ENCODE measurements around the gene DEPDC5. TPM values are rescaled to one million over a fixed set of nuclear protein-coding genes. Genes with fewer than 3 reads are reported as not detected.
"Not testable (repeated sequence)": the region's sequence is repeated elsewhere in the genome, so short reads cannot be mapped to it uniquely, and the experiment has no call there.

DEPDC5 gene
- total RNA-seq, 1 donor from 2014 or later = 30.5 TPM

DNA sequence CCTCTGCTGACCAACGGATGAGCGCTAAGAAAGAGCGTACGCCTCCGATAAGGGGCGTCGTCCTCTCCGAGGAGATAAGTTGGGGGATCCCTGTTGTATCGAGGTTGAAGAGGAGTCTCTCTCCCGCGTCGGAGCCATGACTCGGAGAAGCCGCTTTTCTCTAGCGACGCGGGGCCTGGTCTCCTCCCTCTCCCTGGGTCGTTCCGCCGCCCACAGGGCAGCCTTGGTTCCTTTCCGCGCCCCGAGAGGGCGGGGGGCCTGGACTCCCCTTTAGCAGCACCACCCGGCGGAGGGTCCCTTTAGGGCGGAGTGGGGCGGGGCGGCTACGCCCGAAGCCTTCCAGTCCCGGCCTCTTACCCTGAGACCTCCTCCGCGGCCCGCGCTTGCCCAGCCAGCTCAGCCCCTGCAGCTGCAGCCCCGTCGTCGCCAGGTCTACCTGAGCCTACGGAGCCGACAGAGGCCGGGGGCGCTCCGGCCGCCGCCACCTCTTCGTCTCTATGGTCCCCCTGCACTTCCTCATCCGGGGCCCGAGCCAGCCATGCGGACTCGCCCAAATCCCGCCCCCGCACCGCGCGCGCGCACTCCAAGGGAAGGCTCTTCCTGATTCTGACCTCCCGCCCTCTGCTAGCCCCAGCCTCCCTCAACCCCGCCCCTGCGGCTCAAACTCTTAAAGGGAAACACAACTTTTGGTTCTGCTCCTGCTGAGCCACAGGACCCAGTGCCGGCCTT is 4.0 kb upstream of the DEPDC5 start, which contains the start of gene PRR14L:
Gene PRR14L, minus strand, starts transcription at position 497 of the 729 bp plus-strand sequence. CDS start 11,272 bp downstream, outside the sequence.
- DNase-seq (ENCODE audit: low spot score) = peak; percentile 98

- DNase-seq (ENCODE audit: low spot score) = no peak
Observed at GRCh38 chr22:31750365-31751284, 3.2 kb upstream of the DEPDC5 start.

- no peak for DNase-seq (ENCODE audit: low spot score)
Observed at GRCh38 chr22:31752096-31752847, 1.5 kb upstream of the DEPDC5 start.

- peak; percentile 13 for DNase-seq (ENCODE audit: low spot score)
Observed at GRCh38 chr22:31753005-31753633, 700 bp upstream of the DEPDC5 start.

DNA sequence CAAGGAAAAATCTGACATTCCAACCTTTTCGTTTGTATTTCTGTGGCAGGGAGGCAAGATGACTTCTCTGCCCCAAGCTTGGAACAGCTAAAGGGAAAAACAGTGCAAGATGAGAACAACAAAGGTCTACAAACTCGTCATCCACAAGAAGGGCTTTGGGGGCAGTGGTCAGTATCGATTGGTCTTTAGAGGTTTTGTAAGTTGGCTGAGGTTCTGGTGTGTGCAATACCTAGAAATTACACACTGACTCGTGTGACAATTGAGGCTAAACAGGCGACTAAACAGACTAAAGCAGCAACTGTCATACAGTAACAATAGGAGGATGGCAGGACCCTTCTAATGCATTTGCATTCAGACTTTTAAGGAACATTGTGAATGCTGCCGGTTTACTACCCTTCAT is 994 bp downstream of the DEPDC5 start:
- DNase-seq (ENCODE audit: low spot score) = no peak

- DNase-seq (ENCODE audit: low spot score) = no peak
Observed at GRCh38 chr22:31757265-31757664, 3.4 kb downstream of the DEPDC5 start.

GRCh38 chr22:31758860-31759259 is 5.0 kb downstream of the DEPDC5 start:
- DNase-seq (ENCODE audit: low spot score) = not testable (repeated sequence)

DNA sequence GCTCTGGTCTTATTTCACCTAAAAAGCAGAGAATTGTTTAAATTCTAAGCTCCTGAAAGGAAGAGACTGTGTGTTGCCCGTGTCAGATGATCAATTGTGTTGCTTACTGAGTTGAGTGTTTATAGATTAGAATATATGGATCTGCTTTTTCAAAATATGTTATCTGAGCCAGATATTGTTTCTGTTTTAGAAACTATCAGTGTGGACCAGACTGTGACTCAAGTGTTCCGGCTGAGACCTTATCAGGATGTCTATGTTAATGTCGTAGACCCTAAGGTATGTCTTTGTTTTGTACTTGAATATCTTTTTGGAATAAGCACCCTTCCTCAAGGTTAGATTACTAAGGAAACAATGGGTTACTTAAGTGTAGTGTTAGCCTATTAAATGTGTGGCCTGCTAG is 11.0 kb downstream of the DEPDC5 start:
- DNase-seq (ENCODE audit: low spot score) = no peak

GRCh38 chr22:31768422-31769059 is 14.7 kb downstream of the DEPDC5 start:
- no peak for DNase-seq (ENCODE audit: low spot score)

GRCh38 chr22:31773416-31773815 is 19.6 kb downstream of the DEPDC5 start:
- DNase-seq (ENCODE audit: low spot score) = no peak

DNA sequence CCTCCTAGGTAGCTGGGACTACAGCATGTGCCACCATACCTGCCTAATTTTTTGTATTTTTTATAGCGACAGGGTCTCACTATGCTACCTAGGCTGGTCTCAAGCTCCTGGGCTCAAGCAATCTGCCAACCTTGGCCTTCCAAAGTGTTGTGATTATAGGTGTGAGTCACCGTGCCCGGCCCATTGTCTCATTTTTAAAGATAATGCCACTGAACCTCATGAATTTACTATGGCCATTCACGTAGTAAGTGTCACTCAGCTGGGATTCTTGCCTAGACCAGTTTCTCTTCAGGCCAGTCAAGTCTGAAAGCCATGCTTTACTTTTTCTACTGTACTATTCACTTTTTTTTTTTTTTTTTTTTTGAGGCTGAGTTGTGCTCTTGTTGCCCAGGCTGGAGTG is 22.4 kb downstream of the DEPDC5 start:
- DNase-seq (ENCODE audit: low spot score) = no peak

DNA sequence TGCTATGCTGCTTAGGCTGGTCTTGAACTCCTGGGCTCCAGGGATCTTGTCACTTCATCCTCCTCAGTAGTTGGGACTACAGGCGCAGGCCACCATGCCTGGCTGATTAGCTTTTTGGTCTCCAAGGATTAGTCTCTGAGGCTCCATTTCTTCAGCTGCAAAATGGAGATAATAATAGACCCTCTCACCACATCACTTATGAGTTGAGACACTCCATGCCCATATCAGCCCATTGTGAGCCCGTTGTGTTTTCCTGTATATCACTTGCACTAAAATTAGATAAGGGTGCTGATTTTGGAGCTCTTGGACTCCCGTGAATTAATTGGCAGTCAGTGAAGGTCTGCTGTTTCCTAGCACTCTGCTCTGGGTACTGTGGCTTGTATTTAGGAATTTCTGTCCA is 36.0 kb downstream of the DEPDC5 start:
- DNase-seq (ENCODE audit: low spot score) = no peak

DNA sequence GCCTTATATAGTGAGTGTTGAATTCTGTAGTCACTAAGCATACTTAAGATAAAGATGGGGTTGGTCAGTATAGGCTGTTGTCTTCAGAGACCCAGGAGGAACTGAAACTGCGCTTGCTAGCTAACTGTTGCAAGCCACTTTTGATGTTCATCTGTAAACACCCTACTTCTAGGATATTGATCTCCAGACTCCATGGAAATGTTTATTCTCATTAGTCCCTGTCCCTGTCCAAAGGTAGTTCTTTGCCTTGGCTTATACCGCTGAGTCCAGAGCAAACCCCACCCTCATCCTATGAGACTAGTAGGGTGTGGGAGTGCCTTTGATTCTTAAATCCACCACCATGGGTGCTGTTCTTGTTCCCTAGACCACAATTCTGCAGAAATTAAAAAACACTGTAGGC is 36.4 kb downstream of the DEPDC5 start:
- no peak for DNase-seq (ENCODE audit: low spot score)

DNA sequence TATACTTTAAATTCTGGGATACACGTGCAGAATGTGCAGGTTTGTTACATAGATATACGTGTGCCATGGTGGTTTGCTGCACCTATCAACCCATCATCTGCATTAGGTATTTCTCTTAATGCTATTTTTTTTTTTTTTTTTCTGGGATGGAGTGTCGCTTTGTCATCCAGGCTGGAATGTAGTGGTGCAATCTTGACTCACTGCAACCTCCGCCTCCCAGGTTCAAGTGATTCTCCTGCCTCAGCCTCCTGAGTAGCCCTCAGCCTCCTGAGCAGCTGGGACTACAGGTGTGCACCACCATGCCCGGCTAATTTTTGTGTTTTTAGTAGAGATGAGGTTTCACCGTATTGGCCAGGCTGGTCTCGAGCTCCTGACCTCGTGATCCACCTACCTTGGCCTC is 45.5 kb downstream of the DEPDC5 start:
- not testable (repeated sequence) for DNase-seq (ENCODE audit: low spot score)

- DNase-seq (ENCODE audit: low spot score) = no peak
Observed at GRCh38 chr22:31800065-31800464, 46.2 kb downstream of the DEPDC5 start.

DNA sequence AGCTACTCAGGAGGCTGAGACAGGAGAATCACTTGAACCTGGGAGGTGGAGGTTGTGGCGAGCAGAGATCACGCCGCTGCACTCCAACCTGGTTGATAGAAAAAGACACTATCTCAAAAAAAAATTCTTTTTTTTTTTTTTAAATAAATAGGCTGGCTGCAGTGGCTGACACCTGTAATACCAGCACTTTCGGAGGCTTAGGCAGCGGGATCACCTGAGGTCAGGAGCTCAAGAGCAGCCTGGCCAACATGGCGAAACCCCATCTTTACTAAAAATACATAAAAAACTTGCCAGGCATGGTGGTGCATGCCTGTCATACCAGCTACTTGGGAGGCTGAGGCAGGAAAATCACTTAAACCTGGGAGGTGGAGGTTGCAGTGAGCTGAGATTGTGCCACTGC is 47.0 kb downstream of the DEPDC5 start:
- DNase-seq (ENCODE audit: low spot score) = not testable (repeated sequence)

DNA sequence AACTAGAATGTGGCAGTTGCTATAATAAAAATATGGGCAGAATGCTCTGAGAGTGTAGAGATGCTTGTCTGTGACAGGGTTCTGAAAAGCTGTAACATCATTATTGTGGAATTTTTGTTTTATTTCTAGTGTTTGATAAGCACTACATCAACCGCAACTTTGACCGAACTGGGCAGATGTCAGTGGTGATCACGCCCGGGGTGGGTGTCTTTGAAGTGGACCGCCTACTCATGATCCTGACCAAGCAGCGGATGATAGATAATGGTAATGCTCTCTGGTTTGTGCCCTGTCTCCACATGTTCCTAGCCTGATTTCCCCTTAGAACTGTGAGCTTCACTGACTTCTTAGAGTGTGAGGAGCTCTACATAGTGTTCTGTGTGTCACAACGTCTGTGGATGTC is 48.8 kb downstream of the DEPDC5 start:
- DNase-seq (ENCODE audit: low spot score) = no peak

GRCh38 chr22:31806751-31807150 is 52.9 kb downstream of the DEPDC5 start:
- DNase-seq (ENCODE audit: low spot score) = no peak

DNA sequence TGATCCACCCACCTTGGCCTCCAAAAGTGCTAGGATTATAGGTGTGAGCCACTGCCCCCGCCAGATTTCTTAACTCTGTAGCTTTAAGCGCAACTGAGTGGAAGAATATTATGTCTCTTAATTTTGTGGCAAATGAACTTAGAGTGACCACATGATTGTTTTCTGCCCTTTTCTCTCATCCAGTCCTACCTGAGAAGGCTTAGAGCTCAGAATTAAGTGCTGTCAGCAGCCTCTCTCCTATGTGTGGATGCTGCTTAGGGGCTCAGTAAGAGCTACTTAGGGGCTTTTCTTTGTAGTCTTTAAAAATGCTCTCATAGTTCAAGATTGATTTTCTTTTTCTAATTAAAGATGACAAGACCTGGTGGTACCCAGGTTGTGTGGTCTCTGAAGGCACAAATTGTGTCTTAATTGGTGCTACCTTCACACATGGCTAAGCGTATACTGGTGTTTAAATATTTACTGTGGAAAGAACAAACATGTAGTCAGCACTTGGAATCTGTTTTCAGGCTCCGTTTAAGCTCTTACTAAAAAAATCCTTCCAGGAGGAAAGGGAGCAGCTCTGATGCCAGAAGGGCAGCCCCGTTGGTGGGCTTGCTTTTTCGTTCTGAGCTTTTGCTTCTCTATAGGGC is 59.3 kb downstream of the DEPDC5 start:
- DNase-seq (ENCODE audit: low spot score) = no peak

- not testable (repeated sequence) for DNase-seq (ENCODE audit: low spot score)
Observed at GRCh38 chr22:31813898-31814297, 60.1 kb downstream of the DEPDC5 start.

GRCh38 chr22:31814942-31815341 is 61.1 kb downstream of the DEPDC5 start:
- no peak for DNase-seq (ENCODE audit: low spot score)

Measured in mucosa of gallbladder (tissue), 1 donor.